GM11168 (cell line): ENCODE data around the gene ERF.

Experiments
- in situ Hi-C: fragments of 300-500 bp; cut with MboI; formaldehyde crosslinking; loops from one replicate; pipeline ENCODE4 v1.12.0; 2022; ENCODE audit warnings: low sequenced_read_pairs; ENCODE audit not compliant: unreplicated experiment

ERF gene

GRCh38 chr19:42219812-42220750 lies 34.8 kb downstream of the ERF start, which contains the start of gene ZNF526:
TSS of gene ZNF526 (plus strand) at chr19:42220312. CDS start at chr19:42224404, 4,092 bp downstream.
- in situ Hi-C loops: no loop called here

- in situ Hi-C loops: no loop called here
Observed at GRCh38 chr19:42217520-42218437, 37.1 kb downstream of the ERF start, which contains the start of gene DEDD2. TSS of gene DEDD2 (minus strand) at chr19:42217677. CDS start at chr19:42217007, 670 bp downstream.

GRCh38 chr19:42216653-42217519 lies 38.0 kb downstream of the ERF start:
- in situ Hi-C loops: no loop called here

- in situ Hi-C loops: no loop called here
Observed at GRCh38 chr19:42214810-42215485, 40.0 kb downstream of the ERF start.

- in situ Hi-C loops: no loop called here
Observed at GRCh38 chr19:42212886-42213285, 42.0 kb downstream of the ERF start.

GRCh38 chr19:42208612-42209011 lies 46.3 kb downstream of the ERF start:
- in situ Hi-C loops: no loop called here

GRCh38 chr19:42207767-42208271 lies 47.1 kb downstream of the ERF start:
- in situ Hi-C loops: no loop called here

- in situ Hi-C loops: no loop called here
Observed at GRCh38 chr19:42206871-42207755, 47.8 kb downstream of the ERF start.

GRCh38 chr19:42204664-42205063 lies 50.3 kb downstream of the ERF start:
- in situ Hi-C loops: no loop called here

GRCh38 chr19:42203700-42204099 lies 51.2 kb downstream of the ERF start:
- in situ Hi-C loops: no loop called here

GRCh38 chr19:42202290-42202880 lies 52.5 kb downstream of the ERF start:
- in situ Hi-C loops: no loop called here

GRCh38 chr19:42201489-42202289 lies 53.2 kb downstream of the ERF start:
- in situ Hi-C loops: no loop called here

- in situ Hi-C loops: no loop called here
Observed at GRCh38 chr19:42200116-42200715, 54.7 kb downstream of the ERF start.

GRCh38 chr19:42199440-42200115 lies 55.4 kb downstream of the ERF start:
- in situ Hi-C loops: no loop called here

- in situ Hi-C loops: no loop called here
Observed at GRCh38 chr19:42198676-42199439, 56.1 kb downstream of the ERF start.
